Measurements from ENCODE around the gene RAB1A.
"Not testable (repeated sequence)": the region's sequence is repeated elsewhere in the genome, so short reads cannot be mapped to it uniquely, and the experiment has no call there.

Gene RAB1A

DNA sequence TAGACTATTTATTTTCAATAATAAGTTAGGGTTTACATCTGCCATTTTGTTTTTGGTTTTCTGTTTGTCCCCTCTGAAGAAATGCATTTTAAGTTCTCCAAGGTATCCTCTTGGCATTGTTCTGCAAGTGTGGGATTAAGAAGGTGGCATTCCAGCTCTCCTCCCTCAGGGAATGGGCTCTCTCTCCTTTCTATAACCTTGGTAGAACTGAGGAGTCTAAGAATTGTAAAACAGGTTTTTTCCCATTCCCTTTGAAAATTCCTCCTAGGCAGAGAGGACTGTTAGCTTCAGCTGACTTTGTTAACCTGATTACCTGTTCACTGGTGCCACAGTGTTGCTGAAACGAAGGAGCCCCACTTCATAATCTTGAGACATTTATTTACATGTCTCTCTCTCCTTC, 26.1 kb upstream of the RAB1A start:
- H3K27me3 Mint-ChIP-seq = no peaks in the 10 kb centered on the region

DNA sequence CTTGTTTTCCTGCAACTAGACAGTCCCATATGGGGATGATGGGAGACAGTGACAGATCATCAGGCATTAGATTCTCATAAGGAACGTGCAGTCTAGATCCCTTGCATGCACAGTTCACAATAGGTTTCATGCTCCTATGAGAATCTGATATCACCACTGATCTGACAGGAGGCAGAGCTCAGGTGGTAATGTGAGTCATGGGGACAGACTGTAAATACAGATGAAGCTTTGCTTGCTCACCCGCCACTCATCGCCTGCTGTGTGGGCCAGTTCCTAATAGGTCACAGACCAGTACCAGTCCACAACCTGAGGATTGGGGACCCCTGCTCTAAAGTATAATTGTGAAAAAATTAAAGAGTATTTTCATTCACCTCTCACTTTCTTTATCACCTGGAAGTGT, 23.6 kb upstream of the RAB1A start:
- no peak overlapping the region for H3K27ac Mint-ChIP-seq
- H3K4me3 Mint-ChIP-seq = no peak overlapping the region
- no peaks in the 10 kb centered on the region for H3K4me1 Mint-ChIP-seq (ENCODE audit: low read depth)
- H3K9me3 Mint-ChIP-seq = no peaks in the 10 kb centered on the region
- H3K27me3 Mint-ChIP-seq = no peaks in the 10 kb centered on the region
- no peaks in the 10 kb centered on the region for H3K36me3 Mint-ChIP-seq (ENCODE audit: low read depth)

More for the DNA sequence above, 26.1 kb upstream of the RAB1A start:
- H3K36me3 Mint-ChIP-seq (ENCODE audit: low read depth) = no peaks in the 10 kb centered on the region
- H3K27ac Mint-ChIP-seq = no peak overlapping the region
- peaks cover 6% of the 10 kb centered on the region for H3K4me1 Mint-ChIP-seq (ENCODE audit: low read depth)
- no peak overlapping the region for H3K4me3 Mint-ChIP-seq
- no peaks in the 10 kb centered on the region for H3K9me3 Mint-ChIP-seq

DNA sequence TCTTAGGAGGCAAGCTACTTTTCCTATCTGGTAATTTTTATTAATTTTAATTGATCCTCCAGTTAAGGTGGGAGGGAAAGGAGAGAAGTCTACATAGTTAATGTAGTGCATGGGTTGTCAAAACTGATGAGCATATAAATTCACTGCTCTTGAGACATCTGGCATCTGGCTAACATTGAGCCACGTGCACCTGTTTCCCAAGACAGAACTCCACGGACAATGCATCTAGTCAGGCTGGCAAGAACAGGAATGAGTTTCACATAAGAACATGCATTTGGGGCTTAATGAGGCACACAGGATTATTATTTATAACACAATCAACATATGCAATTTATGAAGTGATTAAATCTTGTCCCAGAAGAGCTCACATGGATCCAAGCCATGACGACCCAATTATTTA, 16.2 kb upstream of the RAB1A start:
- Mint-ChIP-seq H3K4me1 (ENCODE audit: low read depth) (no peaks in the 10 kb centered on the region), H3K9me3 (no peaks in the 10 kb centered on the region), H3K36me3 (ENCODE audit: low read depth) (no peaks in the 10 kb centered on the region), H3K27ac (no peak overlapping the region), H3K27me3 (no peaks in the 10 kb centered on the region), H3K4me3 (no peak overlapping the region)

DNA sequence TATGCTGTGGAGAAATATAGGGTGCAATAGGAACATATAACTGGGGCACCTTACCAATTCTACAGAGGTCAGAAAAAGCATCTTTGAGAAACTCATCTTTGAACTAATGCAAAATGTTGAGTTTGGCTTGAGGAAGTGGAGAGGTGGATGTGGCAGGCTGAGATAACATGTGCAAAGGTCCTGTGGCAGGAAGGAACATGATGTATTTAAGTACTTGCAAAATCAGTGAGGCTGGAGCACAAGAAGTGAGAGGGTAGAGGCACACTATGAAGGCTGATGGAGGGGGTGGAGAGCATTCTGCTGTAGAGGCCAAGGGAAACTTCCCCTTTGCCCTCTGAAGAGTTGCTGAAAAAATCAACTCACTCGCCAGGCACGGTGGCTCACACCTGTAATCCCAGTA, 14.7 kb upstream of the RAB1A start:
- no peaks in the 10 kb centered on the region for H3K9me3 Mint-ChIP-seq
- no peak overlapping the region for H3K27ac Mint-ChIP-seq
- H3K4me1 Mint-ChIP-seq (ENCODE audit: low read depth) = no peaks in the 10 kb centered on the region
- no peak overlapping the region for H3K4me3 Mint-ChIP-seq
- no peaks in the 10 kb centered on the region for H3K27me3 Mint-ChIP-seq
- H3K36me3 Mint-ChIP-seq (ENCODE audit: low read depth) = no peaks in the 10 kb centered on the region

DNA sequence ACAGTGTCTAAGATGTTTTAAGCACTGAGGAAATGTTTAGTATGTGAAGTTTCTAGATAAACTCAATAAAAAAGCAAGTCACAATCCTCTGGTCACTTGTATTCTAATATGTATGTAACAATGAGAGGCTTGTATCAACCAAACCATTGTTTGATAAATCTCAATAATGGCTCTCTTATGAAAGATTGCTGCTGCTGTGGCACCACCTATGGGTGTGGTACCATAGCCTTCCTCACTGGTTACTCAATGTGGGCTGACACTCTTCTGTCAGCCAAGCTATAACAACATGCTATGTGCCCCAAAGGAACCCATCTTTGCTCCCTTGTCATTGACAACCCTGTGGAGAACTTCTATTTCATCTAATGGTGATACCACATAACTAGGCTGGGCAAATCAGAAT, 12.6 kb upstream of the RAB1A start:
- no peak overlapping the region for H3K27ac Mint-ChIP-seq
- no peaks in the 10 kb centered on the region for H3K9me3 Mint-ChIP-seq
- H3K4me1 Mint-ChIP-seq (ENCODE audit: low read depth) = no peaks in the 10 kb centered on the region
- no peak overlapping the region for H3K4me3 Mint-ChIP-seq
- H3K36me3 Mint-ChIP-seq (ENCODE audit: low read depth) = no peaks in the 10 kb centered on the region
- no peaks in the 10 kb centered on the region for H3K27me3 Mint-ChIP-seq

DNA sequence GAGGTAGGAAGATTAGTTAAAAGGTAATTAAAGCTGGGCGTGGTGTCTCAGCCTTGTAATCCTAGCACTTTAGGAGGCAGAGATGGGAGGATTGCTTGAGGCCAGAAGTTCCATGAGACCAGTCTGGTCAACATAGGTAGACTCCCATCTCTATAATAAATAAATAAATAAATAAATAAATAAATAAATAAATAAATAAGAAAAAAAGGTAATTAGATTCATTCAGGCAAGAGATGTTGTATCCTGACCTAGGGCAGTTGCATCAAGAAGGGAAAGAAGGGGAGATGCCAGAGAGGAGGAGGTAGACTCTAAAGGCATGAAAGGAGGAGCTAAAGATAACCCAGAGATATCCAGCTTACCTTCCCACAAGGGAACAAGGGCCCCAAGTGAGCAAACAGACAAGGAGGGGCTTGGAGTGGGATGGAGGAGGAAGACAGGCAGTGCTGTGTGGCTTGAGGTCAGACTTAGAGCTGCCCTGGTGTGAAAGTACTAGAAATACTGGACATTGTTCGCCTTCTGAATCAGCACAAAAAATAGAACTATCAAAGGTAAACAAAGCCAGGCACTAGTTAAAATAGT, 7.4 kb upstream of the RAB1A start:
- Mint-ChIP-seq H3K9me3 (no peaks in the 10 kb centered on the region), H3K27me3 (no peaks in the 10 kb centered on the region), H3K4me1 (ENCODE audit: low read depth) (no peaks in the 10 kb centered on the region), H3K4me3 (no peak overlapping the region), H3K27ac (no peak overlapping the region), H3K36me3 (ENCODE audit: low read depth) (no peaks in the 10 kb centered on the region)

DNA sequence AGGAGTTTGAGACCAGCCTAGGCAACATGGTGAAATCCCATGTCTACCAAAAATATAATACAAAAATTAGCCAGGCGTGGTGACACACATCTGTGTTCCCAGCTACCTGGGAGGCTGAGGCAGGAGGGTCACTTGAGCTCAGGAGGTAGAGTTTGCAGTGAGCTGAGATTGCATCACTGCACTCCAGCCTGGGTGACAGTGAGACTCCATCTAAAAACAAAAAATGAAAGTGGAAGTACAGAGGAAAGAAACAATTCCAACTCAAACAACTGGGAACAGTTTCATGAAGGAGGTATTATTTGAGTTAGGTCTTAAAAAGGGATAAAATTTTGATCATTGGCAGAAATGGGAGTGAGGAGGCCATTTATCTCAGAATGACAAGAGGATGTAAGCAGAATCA, 6.3 kb upstream of the RAB1A start:
- no peaks in the 10 kb centered on the region for H3K9me3 Mint-ChIP-seq
- H3K27me3 Mint-ChIP-seq = no peaks in the 10 kb centered on the region
- H3K4me1 Mint-ChIP-seq (ENCODE audit: low read depth) = no peaks in the 10 kb centered on the region
- no peak overlapping the region for H3K4me3 Mint-ChIP-seq
- H3K36me3 Mint-ChIP-seq (ENCODE audit: low read depth) = no peaks in the 10 kb centered on the region
- H3K27ac Mint-ChIP-seq = no peak overlapping the region

DNA sequence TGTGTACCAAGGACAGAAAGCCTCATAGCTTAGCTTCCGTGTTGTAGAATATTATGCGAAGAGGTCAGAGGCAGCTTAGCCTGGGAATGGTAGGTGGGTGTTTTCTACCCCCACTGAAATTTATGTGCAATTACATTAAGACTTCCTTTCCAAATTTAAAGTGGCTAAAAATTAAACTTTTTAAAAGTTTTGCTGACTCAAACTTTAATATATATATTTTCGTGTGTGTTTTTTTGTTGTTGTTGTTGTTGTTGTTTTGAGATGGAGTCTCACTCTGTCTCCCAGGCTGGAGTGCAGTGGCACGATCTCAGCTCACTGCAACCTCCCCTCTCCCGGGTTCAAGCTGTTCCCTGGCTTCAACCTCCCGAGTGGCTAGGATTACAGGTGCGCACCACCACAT, 4.3 kb upstream of the RAB1A start:
- no peaks in the 10 kb centered on the region for H3K27me3 Mint-ChIP-seq
- no peaks in the 10 kb centered on the region for H3K36me3 Mint-ChIP-seq (ENCODE audit: low read depth)
- H3K4me3 Mint-ChIP-seq = no peak overlapping the region
- H3K9me3 Mint-ChIP-seq = no peaks in the 10 kb centered on the region
- no peak overlapping the region for H3K27ac Mint-ChIP-seq
- peaks cover 4% of the 10 kb centered on the region for H3K4me1 Mint-ChIP-seq (ENCODE audit: low read depth)

DNA sequence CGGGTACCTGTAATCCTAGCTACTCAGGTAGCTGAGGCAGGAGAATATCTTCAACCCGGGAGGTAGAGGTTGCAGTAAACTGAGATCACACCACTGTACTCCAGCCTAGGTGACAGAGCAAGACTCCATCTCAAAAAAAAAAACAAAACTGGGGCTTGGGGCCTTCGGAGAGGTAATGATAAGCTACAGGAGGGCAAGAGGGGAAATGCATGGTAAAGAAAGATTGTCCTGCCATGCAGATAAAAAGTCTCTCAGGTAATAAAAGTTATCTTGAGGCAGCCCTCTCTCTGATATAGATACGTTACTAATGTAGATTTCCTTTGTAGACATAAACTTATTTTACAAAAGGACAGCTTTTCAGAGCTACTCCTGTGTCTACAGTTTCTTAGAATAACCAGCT, 3.7 kb upstream of the RAB1A start:
- Mint-ChIP-seq H3K27ac (no peak overlapping the region), H3K9me3 (no peaks in the 10 kb centered on the region), H3K36me3 (ENCODE audit: low read depth) (no peaks in the 10 kb centered on the region), H3K27me3 (no peaks in the 10 kb centered on the region), H3K4me3 (no peak overlapping the region), H3K4me1 (ENCODE audit: low read depth) (peaks cover 8% of the 10 kb centered on the region)

DNA sequence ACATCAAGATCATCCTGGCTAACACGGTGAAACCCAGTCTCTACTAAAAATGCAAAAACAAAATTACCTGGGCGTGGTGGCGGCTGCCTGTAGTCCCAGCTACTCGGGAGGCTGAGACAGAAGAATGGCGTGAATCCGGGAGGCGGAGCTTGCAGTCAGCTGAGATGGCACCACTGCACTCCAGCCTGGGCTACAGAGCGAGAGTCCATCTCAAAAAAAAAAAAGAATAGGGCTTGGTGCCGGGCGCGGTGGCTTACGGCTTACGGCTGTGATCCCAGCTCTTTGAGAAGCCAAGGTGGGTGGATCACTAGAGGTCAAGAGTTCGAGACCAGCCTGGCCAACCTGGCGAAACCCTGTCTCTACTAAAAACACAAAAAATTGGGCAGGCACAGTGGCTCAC, 3.0 kb upstream of the RAB1A start:
- not testable (repeated sequence) for H3K27ac Mint-ChIP-seq; H3K36me3 Mint-ChIP-seq (ENCODE audit: low read depth); H3K4me3 Mint-ChIP-seq; H3K27me3 Mint-ChIP-seq; H3K9me3 Mint-ChIP-seq
- peaks cover 15% of the 10 kb centered on the region for H3K4me1 Mint-ChIP-seq (ENCODE audit: low read depth)

DNA sequence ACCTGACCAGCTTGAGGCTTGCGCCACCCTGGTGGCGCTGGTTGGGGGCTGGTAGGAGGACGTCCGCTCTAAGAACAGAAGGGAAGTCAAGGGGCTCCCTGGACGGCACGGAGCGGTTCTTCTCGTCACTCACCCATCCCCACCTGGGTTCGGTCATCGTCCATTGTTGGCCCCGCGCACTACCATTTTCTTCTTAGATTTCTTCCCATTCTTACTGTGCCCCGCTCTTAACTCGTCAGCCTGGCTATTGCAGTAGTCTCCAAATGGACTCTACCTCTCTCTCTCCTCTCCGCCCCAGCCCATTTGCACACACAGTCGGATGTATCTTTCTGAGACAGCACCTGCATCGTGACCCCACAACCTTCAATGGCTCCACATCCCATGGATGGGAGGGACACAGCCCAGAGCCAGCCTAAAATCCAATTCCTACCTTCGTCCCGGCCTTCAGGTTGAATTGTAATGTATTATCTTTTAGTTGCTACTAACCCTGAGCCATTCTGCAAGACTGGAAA, 814 bp upstream of the RAB1A start:
- peaks cover 37% of the 10 kb centered on the region for H3K4me1 Mint-ChIP-seq (ENCODE audit: low read depth)

DNA sequence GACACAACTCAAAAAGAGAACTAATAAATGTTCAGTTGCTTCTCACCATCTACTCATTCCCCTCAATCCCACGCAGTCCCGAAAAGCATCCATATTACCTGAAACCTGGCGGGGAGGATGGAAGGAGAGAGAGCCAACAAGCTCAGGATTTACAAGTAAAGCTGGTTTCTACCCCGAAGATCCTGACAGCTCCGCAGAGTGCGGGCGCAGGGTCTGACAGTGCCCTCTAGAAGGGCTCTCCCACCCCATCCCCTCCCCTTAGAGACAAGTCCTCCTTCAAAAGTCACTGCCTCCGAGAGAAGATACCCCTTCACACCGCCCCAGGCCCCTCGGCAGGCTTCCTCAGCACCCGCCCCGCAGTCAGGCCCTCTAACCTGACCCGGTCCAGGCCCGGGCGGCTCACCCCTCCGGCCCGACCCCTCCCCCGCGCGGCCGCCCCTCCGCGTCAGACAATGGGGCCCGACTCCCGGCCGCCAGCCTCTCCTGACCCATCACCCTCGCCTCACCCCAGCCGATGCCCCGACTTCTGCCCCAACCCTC, 550 bp downstream of the RAB1A start:
- no peaks in the 10 kb centered on the region for H3K27me3 Mint-ChIP-seq
- H3K9me3 Mint-ChIP-seq = no peaks in the 10 kb centered on the region
- peak overlapping the region; percentile 100 for H3K4me3 Mint-ChIP-seq
- peaks cover 11% of the 10 kb centered on the region for H3K36me3 Mint-ChIP-seq (ENCODE audit: low read depth)
- peaks cover 51% of the 10 kb centered on the region for H3K4me1 Mint-ChIP-seq (ENCODE audit: low read depth)
- peak overlapping the region; percentile 99 for H3K27ac Mint-ChIP-seq

More for the DNA sequence above, 814 bp upstream of the RAB1A start:
- Mint-ChIP-seq H3K9me3 (no peaks in the 10 kb centered on the region), H3K27me3 (no peaks in the 10 kb centered on the region), H3K4me3 (peak overlapping the region; percentile 100), H3K36me3 (ENCODE audit: low read depth) (peaks cover 8% of the 10 kb centered on the region), H3K27ac (peak overlapping the region; percentile 90)

DNA sequence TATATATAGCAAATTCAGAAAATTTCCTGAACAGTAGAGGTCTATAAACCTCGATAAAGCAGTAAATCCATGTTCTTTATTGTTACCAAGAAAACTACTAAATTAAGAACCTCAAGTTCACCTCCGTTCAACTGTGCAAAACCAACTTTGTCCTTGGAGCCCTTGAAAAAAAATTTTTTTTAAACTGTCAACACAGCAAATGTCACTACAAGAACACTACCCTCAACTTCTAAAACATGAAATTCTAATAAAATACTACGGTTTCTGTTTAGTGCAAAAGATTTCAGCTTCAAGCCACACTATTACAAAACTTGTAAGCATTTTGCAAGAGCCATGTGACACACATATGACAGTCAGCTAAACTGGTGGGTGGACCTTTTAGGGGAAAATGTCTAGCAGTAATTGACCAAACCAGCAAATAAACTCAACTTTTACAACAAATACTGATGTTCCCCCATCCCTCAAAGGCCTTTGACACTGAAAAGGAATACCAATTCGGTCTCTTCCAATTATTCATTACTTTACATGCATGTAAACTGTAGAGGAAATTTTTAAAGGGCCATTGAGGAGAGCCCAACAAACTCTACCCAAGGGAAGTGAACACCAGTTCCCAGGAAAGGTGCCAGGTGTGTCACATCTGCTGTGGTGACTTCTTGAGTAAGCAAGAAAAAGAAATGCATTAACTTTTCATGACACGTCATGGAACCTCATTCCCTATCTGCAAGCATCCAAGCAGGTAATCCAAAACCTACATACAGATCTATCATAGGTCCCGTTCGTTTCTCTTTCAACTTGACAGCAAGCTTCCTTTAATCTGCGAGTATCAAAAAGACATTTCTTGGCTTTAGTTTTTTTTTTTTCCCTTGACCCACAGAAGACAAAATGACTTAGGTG, 1.4 kb downstream of the RAB1A start:
- H3K27ac Mint-ChIP-seq = peak overlapping the region; percentile 99
- no peaks in the 10 kb centered on the region for H3K9me3 Mint-ChIP-seq
- peaks cover 52% of the 10 kb centered on the region for H3K4me1 Mint-ChIP-seq (ENCODE audit: low read depth)
- peaks cover 11% of the 10 kb centered on the region for H3K36me3 Mint-ChIP-seq (ENCODE audit: low read depth)
- H3K4me3 Mint-ChIP-seq = peak overlapping the region; percentile 100
- no peaks in the 10 kb centered on the region for H3K27me3 Mint-ChIP-seq

DNA sequence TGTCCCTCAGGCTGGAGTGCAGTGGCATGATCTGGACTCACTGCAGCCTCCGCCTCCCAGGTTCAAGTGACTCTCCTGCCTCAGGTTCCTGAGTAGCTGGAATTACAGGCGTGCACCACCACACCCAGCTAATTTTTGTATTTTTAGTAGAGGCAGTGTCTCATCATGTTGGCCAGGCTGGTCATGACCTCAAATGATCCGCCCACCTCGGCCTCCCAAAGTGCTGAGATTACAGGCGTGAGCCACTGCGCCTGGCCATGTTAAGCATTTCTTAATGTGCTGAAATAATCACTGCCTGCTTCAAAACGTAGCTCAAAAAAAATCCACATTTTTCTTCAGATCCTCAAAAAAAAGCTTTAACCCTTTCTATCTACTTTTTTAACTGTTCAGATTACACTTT, 4.4 kb downstream of the RAB1A start:
- H3K4me3 Mint-ChIP-seq, H3K27ac Mint-ChIP-seq, H3K27me3 Mint-ChIP-seq, H3K9me3 Mint-ChIP-seq: not testable (repeated sequence)
- Mint-ChIP-seq H3K4me1 (ENCODE audit: low read depth) (peaks cover 73% of the 10 kb centered on the region), H3K36me3 (ENCODE audit: low read depth) (peaks cover 16% of the 10 kb centered on the region)

DNA sequence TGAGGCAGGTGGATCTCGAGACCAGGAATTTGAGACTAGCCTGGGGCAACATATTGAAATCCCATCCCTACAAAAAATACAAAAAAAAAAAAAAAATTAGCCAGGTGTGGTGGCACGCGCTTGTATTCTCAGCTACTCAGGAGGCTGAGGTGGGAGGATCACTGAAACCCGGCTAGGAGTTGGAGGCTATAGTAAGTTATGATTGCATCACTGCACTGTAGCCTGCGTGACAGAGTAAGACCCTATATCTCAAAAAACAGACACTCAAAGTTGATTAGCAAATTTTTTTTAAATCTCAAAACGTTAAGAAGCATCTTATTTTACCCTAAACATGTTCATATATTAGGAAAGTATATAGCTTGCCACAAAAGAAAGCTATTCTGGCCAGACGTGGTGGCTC, 7.6 kb downstream of the RAB1A start:
- Mint-ChIP-seq H3K4me1 (ENCODE audit: low read depth) (peaks cover 73% of the 10 kb centered on the region), H3K27ac (no peak overlapping the region)

More for the DNA sequence above, 7.6 kb downstream of the RAB1A start:
- Mint-ChIP-seq H3K27me3 (no peaks in the 10 kb centered on the region), H3K4me3 (no peak overlapping the region), H3K36me3 (ENCODE audit: low read depth) (peaks cover 12% of the 10 kb centered on the region), H3K9me3 (no peaks in the 10 kb centered on the region)

Data from stimulated activated naive CD8-positive, alpha-beta T cell treated with anti-CD3 and anti-CD28 coated beads, Interleukin-15, Interleukin-2, amounts not matched to agents 100 ng/mL and 50 ng/mL, for 24 hours (primary cell).